Lung (tissue), 12 donors: ENCODE data around the gene LIMA1. TPM values are rescaled to one million over a fixed set of nuclear protein-coding genes. Genes with fewer than 3 reads are reported as not detected.

Experiments
- ATAC-seq: fragments of 200-7000 bp; cut with Tn5 transposase; one replicate; pipeline ENCODE4 v1.9.1; 2020; ENCODE audit warnings: moderate number of reproducible peaks; ENCODE audit not compliant: insufficient read depth, low FRiP score
- DNase-seq, 3 donors: peaks; one replicate each; pipeline ENCODE4 v3.0.0-alpha.2; 2013 to 2017
- H3K27ac ChIP-seq, 2 donors: one replicate each; pipeline ENCODE4 v1.5.1; 2013; ENCODE audit warnings: mild to moderate bottlenecking in 2 of 2, moderate library complexity in 2 of 2, control low read depth in 1 of 2, inconsistent platforms in 1 of 2, low read depth in 1 of 2, low read length in 1 of 2
- H3K27me3 ChIP-seq, 3 donors: one replicate each; pipeline ENCODE4 v1.5.1; 2013; ENCODE audit warnings: low read length in 2 of 3; ENCODE audit not compliant: control insufficient read depth in 3 of 3, insufficient read depth in 3 of 3
- H3K36me3 ChIP-seq, 4 donors: one replicate each; pipeline ENCODE4 v1.5.1; 2013; ENCODE audit warnings: low read length in 4 of 4, mild to moderate bottlenecking in 1 of 4, moderate library complexity in 1 of 4; ENCODE audit not compliant: control insufficient read depth in 4 of 4, insufficient read depth in 4 of 4
- H3K4me1 ChIP-seq, 5 donors: one replicate each; pipeline ENCODE4 v1.5.1; 2013; ENCODE audit warnings: low read length in 5 of 5, mild to moderate bottlenecking in 2 of 5, moderate library complexity in 1 of 5; ENCODE audit not compliant: control insufficient read depth in 5 of 5, insufficient read depth in 5 of 5
- H3K4me3 ChIP-seq: one replicate; pipeline ENCODE4 v1.5.1; 2013; ENCODE audit warnings: mild to moderate bottlenecking, control low read depth, moderate library complexity
- H3K9ac ChIP-seq, 2 donors: one replicate each; pipeline ENCODE4 v1.5.1; 2013; ENCODE audit warnings: low read length in 2 of 2, control low read depth in 1 of 2; ENCODE audit not compliant: insufficient read depth in 1 of 2
- H3K9me3 ChIP-seq, 4 donors: one replicate each; pipeline ENCODE4 v1.5.1; 2013; ENCODE audit warnings: low read length in 3 of 4, mild to moderate bottlenecking in 1 of 4, moderate library complexity in 1 of 4; ENCODE audit not compliant: control insufficient read depth in 4 of 4, insufficient read depth in 3 of 4
- CTCF ChIP-seq: IDR thresholded peaks from 2 replicates; pipeline ENCODE4 v1.5.1; 2012; ENCODE audit warnings: mild to moderate bottlenecking; ENCODE audit errors: control extremely low read depth, extremely low read depth
- WGBS, 2 donors: extraction: QIAGEN DNeasy Blood & Tissue Kit; methylation state at CpG; one replicate each; pipeline ENCODE4 v1.1.7; 2013; 5-methylcytosine and 5-hydroxymethylcytosine counted together
- polyA plus RNA-seq, 2 donors: library from polyadenylated mRNA; stranded (reverse); fragments of 200-250 nt; gene quantifications; one replicate each; pipeline ENCODE4 v1.2.1, GENCODE V29; 2013
- total RNA-seq, 2 donors: library from RNA; depleted of rRNA in 1 of 2; stranded (reverse); fragments of >200 nt in 1 of 2; gene quantifications; one replicate each; pipeline ENCODE4 v1.2.1, GENCODE V29; 2014 to 2021
- donor health status: control.
- donor health status: control.
- donor health status: Bipolar disorder and iron deficiency.
- donor health status: healthy.
- donor health status: DM: yes; HTN: yes; CAD: no.

Gene LIMA1
- total and polyA plus RNA-seq, 4 donors, result 25.0 to 69.7 (median 45.7) TPM

GRCh38 chr12:50166799-50167048 is 116.6 kb downstream of the LIMA1 start:
- no peak for TF ChIP-seq CTCF
- no peaks in the 10 kb centered on the region for H3K9me3 ChIP-seq
- peak overlapping the region; percentile 65 to 76 for H3K9ac ChIP-seq
- peak overlapping the region; percentile 93 for H3K4me3 ChIP-seq
- peaks cover 0 to 13% (median 3%) of the 10 kb centered on the region in 5 donors for H3K4me1 ChIP-seq
- DNase-seq, result no peak
- peak; percentile 3 for ATAC-seq
- H3K27ac ChIP-seq, result peak overlapping the region; percentile 88 to 92
- no peaks in the 10 kb centered on the region for H3K27me3 ChIP-seq
- WGBS, 2 donors, result 0% methylated on average over 12 of the region's 12 CpGs
- no peaks in the 10 kb centered on the region for H3K36me3 ChIP-seq

DNA sequence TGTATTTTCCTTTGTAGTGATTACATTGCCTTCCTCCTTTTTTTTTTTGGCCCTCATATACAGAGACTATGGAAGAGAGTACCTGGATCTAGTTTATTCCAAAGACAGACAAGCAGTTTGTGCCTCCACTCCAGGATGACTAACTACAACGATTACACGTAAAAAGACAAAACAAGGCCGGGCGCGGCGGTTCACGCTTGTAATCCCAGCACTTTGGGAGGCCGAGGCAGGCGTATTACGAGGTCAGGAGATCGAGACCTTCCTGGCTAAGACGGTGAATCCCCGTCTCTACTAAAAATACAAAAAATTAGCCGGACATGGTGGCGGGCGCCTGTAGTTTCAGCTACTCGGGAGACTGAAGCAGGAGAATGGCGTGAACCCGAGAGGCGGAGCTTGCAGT is 118.4 kb downstream of the LIMA1 start:
- H3K27me3 ChIP-seq, result no peaks in the 10 kb centered on the region
- WGBS, 2 donors, result 97 to 98% methylated on average over 17 to 20 of the region's 20 CpGs

DNA sequence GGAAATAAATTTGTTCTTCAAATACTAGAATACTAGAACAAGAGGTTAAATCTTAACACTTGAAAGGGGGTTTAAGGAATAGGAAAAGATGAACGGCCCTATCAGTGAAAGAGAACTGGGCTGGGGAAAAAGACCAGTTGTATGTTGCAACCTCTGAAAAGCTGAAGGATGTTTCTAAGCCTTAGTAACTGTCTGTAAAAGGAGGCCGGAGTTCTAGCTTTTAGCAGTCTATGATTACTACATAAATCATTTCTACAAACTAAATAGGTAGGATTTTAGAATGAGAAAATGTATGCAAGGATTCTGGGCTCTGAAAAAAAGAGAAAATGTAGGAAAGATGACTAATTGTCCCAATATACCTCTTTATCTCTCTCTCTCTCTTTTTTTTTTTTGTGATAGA is 121.1 kb downstream of the LIMA1 start:
- no peak for TF ChIP-seq CTCF
- H3K4me1 ChIP-seq, result peaks cover 0 to 7% (median 3%) of the 10 kb centered on the region in 5 donors
- no peaks in the 10 kb centered on the region for H3K36me3 ChIP-seq
- no peak overlapping the region for H3K4me3 ChIP-seq
- DNase-seq (no peak), ATAC-seq (no peak)
- WGBS, 2 donors, result 27 to 55% methylated on average over 2 of the region's 2 CpGs
- H3K27me3 ChIP-seq, result no peaks in the 10 kb centered on the region
- H3K9me3 ChIP-seq, result no peaks in the 10 kb centered on the region
- H3K27ac ChIP-seq, result no peak overlapping the region
- H3K9ac ChIP-seq, result no peak overlapping the region

More for the DNA sequence above, 118.4 kb downstream of the LIMA1 start:
- no peaks in the 10 kb centered on the region for H3K9me3 ChIP-seq
- H3K36me3 ChIP-seq, result no peaks in the 10 kb centered on the region
- ATAC-seq, result no peak
- TF ChIP-seq CTCF, result no peak
- DNase-seq, result no peak
- H3K9ac ChIP-seq, result no peak overlapping the region
- H3K4me3 ChIP-seq, result no peak overlapping the region
- peaks cover 0 to 13% (median 3%) of the 10 kb centered on the region in 5 donors for H3K4me1 ChIP-seq
- H3K27ac ChIP-seq, result no peak overlapping the region

DNA sequence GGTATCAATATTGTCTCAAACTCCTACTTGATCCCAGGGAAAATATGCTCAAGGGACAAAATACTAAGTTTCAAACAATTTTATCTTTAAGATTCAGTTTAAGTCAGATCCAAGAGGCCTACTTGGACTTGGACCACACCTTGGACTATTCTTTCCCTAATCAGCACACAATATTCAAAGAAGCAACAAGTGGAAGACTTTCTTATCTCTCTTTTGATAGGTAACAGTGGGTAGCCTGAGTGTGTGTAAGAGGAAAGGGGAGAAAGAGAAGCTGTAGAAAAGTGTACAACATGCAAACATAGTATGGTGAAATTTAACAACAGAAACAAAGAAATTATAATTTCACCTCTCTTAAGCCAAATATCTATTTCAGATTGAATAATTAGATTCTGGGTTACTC is 122.7 kb downstream of the LIMA1 start:
- no peak for ATAC-seq
- Histone ChIP-seq H3K36me3 (peaks cover 0 to 3% (median 0%) of the 10 kb centered on the region in 4 donors), H3K9me3 (no peaks in the 10 kb centered on the region), H3K4me3 (no peak overlapping the region), H3K27ac (no peak overlapping the region), H3K4me1 (peaks cover 0 to 3% (median 1%) of the 10 kb centered on the region in 5 donors), H3K27me3 (no peaks in the 10 kb centered on the region), H3K9ac (no peak overlapping the region)
- no peak for TF ChIP-seq CTCF
- DNase-seq, result no peak
